ENCODE measurements around the gene SAP30BP. TPM values are rescaled to one million over a fixed set of nuclear protein-coding genes. Genes with fewer than 3 reads are reported as not detected.

SAP30BP gene
- total and polyA plus RNA-seq, 2 of the 13 experiments (the other 11 are each of a cell fraction or from before 2014, with no cell fraction given), result 67.7 to 99.4 TPM

GRCh38 chr17:75749545-75750389 lies 82.6 kb downstream of the SAP30BP start (continued):
- no peak for TF ChIP-seq ZBTB40 (IDR thresholded peaks at IDR 0.05)
- no peak for TF ChIP-seq ZBTB40 (CRISPR knock-in tag; IDR thresholded peaks at IDR 0.05)
- no peak for TF ChIP-seq USF2 (IDR thresholded peaks at IDR 0.05; ENCODE audit: low read depth, low read length)
- no peak for TF ChIP-seq USF2 (CRISPR knock-in tag; IDR thresholded peaks at IDR 0.05; ENCODE audit: borderline replicate concordance)
- no peak for TF ChIP-seq GLI4 (CRISPR knock-in tag; IDR thresholded peaks at IDR 0.05; ENCODE audit: borderline replicate concordance)
- TF ChIP-seq HMGXB3 (CRISPR knock-in tag; IDR thresholded peaks at IDR 0.05; ENCODE audit: borderline replicate concordance), result no peak
- no peak for TF ChIP-seq ZNF354B (CRISPR knock-in tag; IDR thresholded peaks at IDR 0.05)
- TF ChIP-seq TOE1 (CRISPR knock-in tag; IDR thresholded peaks at IDR 0.05), result no peak
- 0 out of 2 replicates have a peak, but pooled peaks have one; percentile 39 for TF ChIP-seq ESRRA (CRISPR knock-in tag; IDR thresholded peaks at IDR 0.05; ENCODE audit: low read depth)
- TF ChIP-seq CERS6 (CRISPR knock-in tag; IDR thresholded peaks at IDR 0.05), result no peak
- no peak for TF ChIP-seq SIX1 (CRISPR knock-in tag; IDR thresholded peaks at IDR 0.05; ENCODE audit: borderline replicate concordance)
